ENCODE measurements around the gene MYH11.

DNA sequence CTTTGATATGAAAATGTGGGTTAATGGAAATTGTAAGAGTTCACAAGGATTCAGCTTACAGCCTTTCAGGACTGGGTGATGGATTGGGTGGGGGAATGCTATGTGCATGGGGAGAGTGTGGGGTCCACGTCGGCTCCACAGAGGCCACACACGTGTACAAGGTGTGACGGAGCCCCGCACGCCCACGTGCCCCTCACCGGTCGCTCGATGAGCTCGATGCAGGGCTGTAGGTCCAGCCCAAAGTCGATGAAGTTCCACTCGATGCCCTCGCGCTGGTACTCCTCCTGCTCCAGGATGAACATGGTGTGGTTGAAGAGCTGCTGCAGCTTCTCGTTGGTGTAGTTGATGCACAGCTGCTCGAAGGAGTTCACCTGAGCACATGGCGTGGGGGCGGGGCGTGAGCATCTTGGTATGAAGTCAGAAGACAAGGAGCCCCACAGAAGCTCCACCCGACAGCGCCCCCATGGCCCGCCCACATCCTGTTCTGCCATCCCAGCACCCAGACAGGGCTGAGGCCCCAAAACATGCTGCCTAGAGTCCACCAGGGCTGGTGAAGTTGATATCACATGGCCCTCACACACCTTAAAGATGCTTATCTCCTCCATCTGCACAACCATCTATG lies 99.1 kb downstream of the MYH11 start:
- TF ChIP-seq, protein P1, sequence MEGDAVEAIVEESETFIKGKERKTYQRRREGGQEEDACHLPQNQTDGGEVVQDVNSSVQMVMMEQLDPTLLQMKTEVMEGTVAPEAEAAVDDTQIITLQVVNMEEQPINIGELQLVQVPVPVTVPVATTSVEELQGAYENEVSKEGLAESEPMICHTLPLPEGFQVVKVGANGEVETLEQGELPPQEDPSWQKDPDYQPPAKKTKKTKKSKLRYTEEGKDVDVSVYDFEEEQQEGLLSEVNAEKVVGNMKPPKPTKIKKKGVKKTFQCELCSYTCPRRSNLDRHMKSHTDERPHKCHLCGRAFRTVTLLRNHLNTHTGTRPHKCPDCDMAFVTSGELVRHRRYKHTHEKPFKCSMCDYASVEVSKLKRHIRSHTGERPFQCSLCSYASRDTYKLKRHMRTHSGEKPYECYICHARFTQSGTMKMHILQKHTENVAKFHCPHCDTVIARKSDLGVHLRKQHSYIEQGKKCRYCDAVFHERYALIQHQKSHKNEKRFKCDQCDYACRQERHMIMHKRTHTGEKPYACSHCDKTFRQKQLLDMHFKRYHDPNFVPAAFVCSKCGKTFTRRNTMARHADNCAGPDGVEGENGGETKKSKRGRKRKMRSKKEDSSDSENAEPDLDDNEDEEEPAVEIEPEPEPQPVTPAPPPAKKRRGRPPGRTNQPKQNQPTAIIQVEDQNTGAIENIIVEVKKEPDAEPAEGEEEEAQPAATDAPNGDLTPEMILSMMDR (IDR thresholded peaks at IDR 0.05) = no peak
- TF ChIP-seq POLR2A (IDR thresholded peaks at IDR 0.05) (no peak), POLR2AphosphoS5 (IDR thresholded peaks at IDR 0.05) (no peak)

Measured in breast epithelium (tissue), 3 donors.